Measurements from ENCODE around the gene UST.
"Not testable (repeated sequence)": the region's sequence is repeated elsewhere in the genome, so short reads cannot be mapped to it uniquely, and the experiment has no call there.

UST gene

GRCh38 chr6:148765898-148766808 is 19.3 kb downstream of the UST start:
- no peak for DNase-seq (ENCODE audit: low spot score)

GRCh38 chr6:148768646-148769270 is 21.9 kb downstream of the UST start:
- no peak for DNase-seq (ENCODE audit: low spot score)

GRCh38 chr6:148769304-148769968 is 22.6 kb downstream of the UST start:
- DNase-seq (ENCODE audit: low spot score) = no peak

- DNase-seq (ENCODE audit: low spot score) = no peak
Observed at GRCh38 chr6:148770408-148771211, 23.8 kb downstream of the UST start.

- no peak for DNase-seq (ENCODE audit: low spot score)
Observed at GRCh38 chr6:148771212-148771601, 24.4 kb downstream of the UST start.

- no peak for DNase-seq (ENCODE audit: low spot score)
Observed at GRCh38 chr6:148771896-148772554, 25.2 kb downstream of the UST start.

GRCh38 chr6:148775161-148775560 is 28.3 kb downstream of the UST start:
- no peak for DNase-seq (ENCODE audit: low spot score)

- no peak for DNase-seq (ENCODE audit: low spot score)
Observed at GRCh38 chr6:148776321-148777308, 29.8 kb downstream of the UST start.

- no peak for DNase-seq (ENCODE audit: low spot score)
Observed at GRCh38 chr6:148779142-148779562, 32.3 kb downstream of the UST start.

- not testable (repeated sequence) for DNase-seq (ENCODE audit: low spot score)
Observed at GRCh38 chr6:148780423-148780822, 33.6 kb downstream of the UST start.

GRCh38 chr6:148780918-148781436 is 34.1 kb downstream of the UST start:
- DNase-seq (ENCODE audit: low spot score) = no peak

- no peak for DNase-seq (ENCODE audit: low spot score)
Observed at GRCh38 chr6:148789948-148790347, 43.1 kb downstream of the UST start.

- DNase-seq (ENCODE audit: low spot score) = no peak
Observed at GRCh38 chr6:148790404-148790803, 43.6 kb downstream of the UST start.

- no peak for DNase-seq (ENCODE audit: low spot score)
Observed at GRCh38 chr6:148790817-148791216, 44.0 kb downstream of the UST start.

- DNase-seq (ENCODE audit: low spot score) = no peak
Observed at GRCh38 chr6:148791372-148791771, 44.5 kb downstream of the UST start.

- DNase-seq (ENCODE audit: low spot score) = no peak
Observed at GRCh38 chr6:148793721-148794120, 46.9 kb downstream of the UST start.

GRCh38 chr6:148794797-148795196 is 48.0 kb downstream of the UST start:
- no peak for DNase-seq (ENCODE audit: low spot score)

GRCh38 chr6:148795563-148795962 is 48.7 kb downstream of the UST start:
- no peak for DNase-seq (ENCODE audit: low spot score)

- no peak for DNase-seq (ENCODE audit: low spot score)
Observed at GRCh38 chr6:148799647-148800046, 52.8 kb downstream of the UST start.

- DNase-seq (ENCODE audit: low spot score) = no peak
Observed at GRCh38 chr6:148800536-148800935, 53.7 kb downstream of the UST start.
